Measurements from ENCODE around the gene BORCS5.

BORCS5 gene

GRCh38 chr12:12488296-12488695 lies 131.4 kb downstream of the BORCS5 start:
- H3K9me3 ChIP-seq (ENCODE audit: low read length), result no peaks in the 10 kb centered on the region
- H3K27ac ChIP-seq (ENCODE audit: low read depth, low read length, poor library complexity, severe bottlenecking), result no peak overlapping the region
- no peak overlapping the region for H3K4me2 ChIP-seq (ENCODE audit: low read length)
- H3K79me2 ChIP-seq (ENCODE audit: insufficient read depth, low read length), result no peaks in the 10 kb centered on the region
- H4K20me1 ChIP-seq (ENCODE audit: insufficient read depth, low read length), result no peaks in the 10 kb centered on the region
- TF ChIP-seq EZH2 (IDR thresholded peaks at IDR 0.05; ENCODE audit: borderline replicate concordance, low read length), result no peak
- TF ChIP-seq, protein P1, sequence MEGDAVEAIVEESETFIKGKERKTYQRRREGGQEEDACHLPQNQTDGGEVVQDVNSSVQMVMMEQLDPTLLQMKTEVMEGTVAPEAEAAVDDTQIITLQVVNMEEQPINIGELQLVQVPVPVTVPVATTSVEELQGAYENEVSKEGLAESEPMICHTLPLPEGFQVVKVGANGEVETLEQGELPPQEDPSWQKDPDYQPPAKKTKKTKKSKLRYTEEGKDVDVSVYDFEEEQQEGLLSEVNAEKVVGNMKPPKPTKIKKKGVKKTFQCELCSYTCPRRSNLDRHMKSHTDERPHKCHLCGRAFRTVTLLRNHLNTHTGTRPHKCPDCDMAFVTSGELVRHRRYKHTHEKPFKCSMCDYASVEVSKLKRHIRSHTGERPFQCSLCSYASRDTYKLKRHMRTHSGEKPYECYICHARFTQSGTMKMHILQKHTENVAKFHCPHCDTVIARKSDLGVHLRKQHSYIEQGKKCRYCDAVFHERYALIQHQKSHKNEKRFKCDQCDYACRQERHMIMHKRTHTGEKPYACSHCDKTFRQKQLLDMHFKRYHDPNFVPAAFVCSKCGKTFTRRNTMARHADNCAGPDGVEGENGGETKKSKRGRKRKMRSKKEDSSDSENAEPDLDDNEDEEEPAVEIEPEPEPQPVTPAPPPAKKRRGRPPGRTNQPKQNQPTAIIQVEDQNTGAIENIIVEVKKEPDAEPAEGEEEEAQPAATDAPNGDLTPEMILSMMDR (IDR thresholded peaks at IDR 0.05; ENCODE audit: low read length), result no peak
- H3K27me3 ChIP-seq (ENCODE audit: insufficient read depth, low read length), result no peaks in the 10 kb centered on the region
- no peak overlapping the region for H3K4me3 ChIP-seq (ENCODE audit: low read depth, low read length, poor library complexity, severe bottlenecking)
- H3F3A ChIP-seq (ENCODE audit: insufficient read depth, low read length), result no peaks in the 10 kb centered on the region
- no peaks in the 10 kb centered on the region for H3K9me2 ChIP-seq (ENCODE audit: low read depth, low read length)
- no peak overlapping the region for H2AFZ ChIP-seq (ENCODE audit: low read length)
- H3K4me1 ChIP-seq (ENCODE audit: insufficient read depth, low read length, severe bottlenecking), result peaks cover 7% of the 10 kb centered on the region
- no peaks in the 10 kb centered on the region for H3K36me3 ChIP-seq (ENCODE audit: insufficient read depth, low read length)
- no peak overlapping the region for H3K9ac ChIP-seq (ENCODE audit: low read length)

- Histone ChIP-seq H3K4me1 (ENCODE audit: insufficient read depth, low read length, severe bottlenecking) (peaks cover 4% of the 10 kb centered on the region), H3K79me2 (ENCODE audit: insufficient read depth, low read length) (no peaks in the 10 kb centered on the region), H2AFZ (ENCODE audit: low read length) (no peak overlapping the region), H4K20me1 (ENCODE audit: insufficient read depth, low read length) (no peaks in the 10 kb centered on the region), H3K9me3 (ENCODE audit: low read length) (no peaks in the 10 kb centered on the region), H3K9ac (ENCODE audit: low read length) (no peak overlapping the region), H3K27ac (ENCODE audit: low read depth, low read length, poor library complexity, severe bottlenecking) (no peak overlapping the region), H3K36me3 (ENCODE audit: insufficient read depth, low read length) (no peaks in the 10 kb centered on the region), H3K4me2 (ENCODE audit: low read length) (no peak overlapping the region), H3F3A (ENCODE audit: insufficient read depth, low read length) (no peaks in the 10 kb centered on the region), H3K27me3 (ENCODE audit: insufficient read depth, low read length) (no peaks in the 10 kb centered on the region), H3K9me2 (ENCODE audit: low read depth, low read length) (no peaks in the 10 kb centered on the region), H3K4me3 (ENCODE audit: low read depth, low read length, poor library complexity, severe bottlenecking) (no peak overlapping the region)
- no peak for TF ChIP-seq EZH2 (IDR thresholded peaks at IDR 0.05; ENCODE audit: borderline replicate concordance, low read length)
- TF ChIP-seq, protein P1 (IDR thresholded peaks at IDR 0.05; ENCODE audit: low read length), result no peak
These were observed 132.1 kb downstream of the BORCS5 start for GRCh38 chr12:12488823-12489550.

DNA sequence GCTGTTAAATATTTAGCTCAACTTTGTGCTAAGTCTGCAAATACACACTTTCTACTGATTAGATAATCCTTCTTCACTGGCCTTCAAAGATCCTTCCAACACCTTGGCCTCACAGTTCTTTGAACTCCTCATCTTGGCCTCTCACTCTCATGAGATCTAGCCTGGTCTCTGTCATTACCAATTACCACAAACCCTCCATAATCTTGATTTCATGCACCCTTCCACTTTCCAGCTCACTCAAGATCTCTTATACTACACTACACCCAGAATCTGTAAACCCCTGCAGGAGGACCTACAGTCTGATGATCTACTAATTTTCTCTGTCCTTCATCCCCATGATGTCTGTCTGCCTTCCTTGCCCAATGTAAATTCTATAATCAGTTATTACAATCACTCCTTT lies 134.7 kb downstream of the BORCS5 start:
- no peak overlapping the region for H3K27ac ChIP-seq (ENCODE audit: low read depth, low read length, poor library complexity, severe bottlenecking)
- H3K4me2 ChIP-seq (ENCODE audit: low read length), result no peak overlapping the region
- H4K20me1 ChIP-seq (ENCODE audit: insufficient read depth, low read length), result no peaks in the 10 kb centered on the region
- no peak overlapping the region for H3K4me3 ChIP-seq (ENCODE audit: low read depth, low read length, poor library complexity, severe bottlenecking)
- H3F3A ChIP-seq (ENCODE audit: insufficient read depth, low read length), result no peaks in the 10 kb centered on the region
- TF ChIP-seq EZH2 (IDR thresholded peaks at IDR 0.05; ENCODE audit: borderline replicate concordance, low read length), result no peak
- TF ChIP-seq, protein P1 (IDR thresholded peaks at IDR 0.05; ENCODE audit: low read length), result no peak
- H3K36me3 ChIP-seq (ENCODE audit: insufficient read depth, low read length), result no peaks in the 10 kb centered on the region
- no peaks in the 10 kb centered on the region for H3K9me2 ChIP-seq (ENCODE audit: low read depth, low read length)
- no peaks in the 10 kb centered on the region for H3K79me2 ChIP-seq (ENCODE audit: insufficient read depth, low read length)
- H3K9ac ChIP-seq (ENCODE audit: low read length), result no peak overlapping the region
- no peak overlapping the region for H2AFZ ChIP-seq (ENCODE audit: low read length)
- H3K27me3 ChIP-seq (ENCODE audit: insufficient read depth, low read length), result no peaks in the 10 kb centered on the region
- no peaks in the 10 kb centered on the region for H3K9me3 ChIP-seq (ENCODE audit: low read length)
- peaks cover 4% of the 10 kb centered on the region for H3K4me1 ChIP-seq (ENCODE audit: insufficient read depth, low read length, severe bottlenecking)

Data from OCI-LY1 (cell line).